ENCODE results near the gene PWP1.
A peak's percentile ranks its signal among the peaks of the same experiment; 100 is the strongest.

The PWP1 gene

DNA sequence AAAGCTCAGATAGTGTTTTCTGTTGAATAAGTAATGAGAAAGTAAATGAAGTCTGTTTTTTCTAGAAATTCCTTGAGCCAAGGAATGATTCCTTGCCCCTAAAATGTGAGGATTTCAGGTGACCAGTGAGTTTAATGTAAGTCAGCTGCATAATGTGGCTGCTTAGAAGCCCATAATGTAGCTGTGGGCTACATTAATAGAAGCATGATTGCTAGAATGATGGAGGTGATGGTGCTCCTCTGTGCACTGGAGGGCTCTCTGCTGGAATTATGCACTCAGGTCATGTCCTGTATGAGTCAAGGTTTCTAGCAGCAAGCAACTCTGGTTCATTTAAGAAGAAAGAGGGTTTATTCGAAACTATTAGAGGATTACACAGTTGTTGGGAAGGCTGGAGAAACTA is 19.6 kb upstream of the PWP1 start:
- TF ChIP-seq SPI1 (IDR thresholded peaks at IDR 0.05; ENCODE audit: low read depth, low read length), result no peak
- no peak for TF ChIP-seq POLR2A (IDR thresholded peaks at IDR 0.05; ENCODE audit: low read depth, low read length)
- TF ChIP-seq PAX5 (IDR thresholded peaks at IDR 0.05; ENCODE audit: insufficient read depth, low read length, severe bottlenecking), result no peak
- TF ChIP-seq POU2F2 (IDR thresholded peaks at IDR 0.05; ENCODE audit: low read depth, low read length), result no peak
- DNase-seq (ENCODE audit: insufficient read length, low spot score) (no peak), FAIRE-seq (no peak)

- FAIRE-seq (no peak), DNase-seq (ENCODE audit: insufficient read length, low spot score) (no peak)
- TF ChIP-seq POLR2A (IDR thresholded peaks at IDR 0.05; ENCODE audit: low read depth, low read length) (no peak), PAX5 (IDR thresholded peaks at IDR 0.05; ENCODE audit: insufficient read depth, low read length, severe bottlenecking) (no peak), TAF1 (IDR thresholded peaks at IDR 0.05; ENCODE audit: low read depth, low read length) (no peak), POLR2AphosphoS5 (IDR thresholded peaks at IDR 0.05; ENCODE audit: low read depth, low read length) (no peak), SPI1 (IDR thresholded peaks at IDR 0.05; ENCODE audit: low read depth, low read length) (no peak), POU2F2 (IDR thresholded peaks at IDR 0.05; ENCODE audit: low read depth, low read length) (no peak)
These were observed 18.1 kb upstream of the PWP1 start for GRCh38 chr12:107667464-107667863.

- no peak for TF ChIP-seq SPI1 (IDR thresholded peaks at IDR 0.05; ENCODE audit: low read depth, low read length)
- no peak for TF ChIP-seq TAF1 (IDR thresholded peaks at IDR 0.05; ENCODE audit: low read depth, low read length)
- no peak for TF ChIP-seq POLR2AphosphoS5 (IDR thresholded peaks at IDR 0.05; ENCODE audit: low read depth, low read length)
- no peak for TF ChIP-seq PAX5 (IDR thresholded peaks at IDR 0.05; ENCODE audit: insufficient read depth, low read length, severe bottlenecking)
- no peak for TF ChIP-seq POLR2A (IDR thresholded peaks at IDR 0.05; ENCODE audit: low read depth, low read length)
- TF ChIP-seq POU2F2 (IDR thresholded peaks at IDR 0.05; ENCODE audit: low read depth, low read length), result no peak
- DNase-seq (ENCODE audit: insufficient read length, low spot score) (no peak), FAIRE-seq (no peak)
These were observed 17.1 kb upstream of the PWP1 start for GRCh38 chr12:107668320-107669098.

DNA sequence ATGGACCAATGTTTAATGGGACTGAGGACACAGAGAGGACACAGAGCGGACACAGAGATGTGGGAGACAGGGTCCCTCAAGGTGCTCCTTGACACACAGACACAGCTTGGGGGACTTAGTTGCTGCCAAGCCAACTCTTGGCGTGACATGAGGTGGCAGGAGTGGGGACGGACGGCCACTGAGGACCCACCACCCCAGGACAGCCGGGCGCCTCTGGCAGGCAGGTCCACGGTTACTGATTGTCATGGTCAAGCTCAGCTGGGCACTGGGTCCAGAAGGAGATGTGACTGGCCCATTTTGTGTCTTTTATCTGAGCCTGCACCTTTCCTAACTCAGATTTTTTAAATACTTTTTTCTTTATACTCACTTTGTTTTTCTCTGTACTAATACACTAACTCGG is 15.7 kb upstream of the PWP1 start:
- no peak for FAIRE-seq
- TF ChIP-seq POU2F2 (IDR thresholded peaks at IDR 0.05; ENCODE audit: low read depth, low read length) (no peak), SPI1 (IDR thresholded peaks at IDR 0.05; ENCODE audit: low read depth, low read length) (no peak), POLR2AphosphoS5 (IDR thresholded peaks at IDR 0.05; ENCODE audit: low read depth, low read length) (no peak), PAX5 (IDR thresholded peaks at IDR 0.05; ENCODE audit: insufficient read depth, low read length, severe bottlenecking) (no peak), POLR2A (IDR thresholded peaks at IDR 0.05; ENCODE audit: low read depth, low read length) (no peak), TAF1 (IDR thresholded peaks at IDR 0.05; ENCODE audit: low read depth, low read length) (no peak)

DNA sequence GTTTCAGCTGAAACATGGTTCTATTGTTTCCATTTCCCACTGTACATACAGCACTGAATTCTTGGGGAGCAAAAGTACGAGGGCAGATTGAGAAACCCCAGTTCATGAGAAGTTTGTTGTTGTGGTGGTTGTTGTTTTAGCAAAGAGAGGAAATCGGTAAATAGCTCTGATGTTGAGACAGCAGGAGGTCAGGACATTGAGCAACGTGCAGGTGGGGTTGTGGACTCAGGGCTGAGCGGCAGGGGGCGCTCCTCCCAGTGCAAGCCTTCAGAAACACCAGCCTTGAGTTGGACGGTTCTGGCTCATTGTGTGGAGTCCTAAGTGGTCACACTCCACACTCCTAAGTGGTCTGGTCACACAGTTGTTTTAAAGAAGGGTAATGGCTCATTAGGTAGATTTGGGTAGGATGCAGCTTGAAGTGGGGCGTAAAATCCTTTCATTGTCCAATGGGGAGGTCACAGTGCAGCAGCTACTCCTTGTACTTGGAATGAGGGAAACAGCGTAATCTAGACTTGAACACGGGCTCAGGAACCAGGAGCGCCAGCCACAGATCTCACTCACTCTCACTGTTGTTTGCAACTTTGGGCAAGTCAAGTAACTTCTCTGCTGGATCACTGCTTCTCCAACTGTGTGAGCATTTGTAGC is 14.5 kb upstream of the PWP1 start:
- FAIRE-seq (peak; percentile 77), DNase-seq (ENCODE audit: insufficient read length, low spot score) (no peak)
- TF ChIP-seq SPI1 (IDR thresholded peaks at IDR 0.05; ENCODE audit: low read depth, low read length), result no peak
- no peak for TF ChIP-seq POLR2AphosphoS5 (IDR thresholded peaks at IDR 0.05; ENCODE audit: low read depth, low read length)
- no peak for TF ChIP-seq PAX5 (IDR thresholded peaks at IDR 0.05; ENCODE audit: insufficient read depth, low read length, severe bottlenecking)
- TF ChIP-seq POU2F2 (IDR thresholded peaks at IDR 0.05; ENCODE audit: low read depth, low read length), result no peak
- TF ChIP-seq POLR2A (IDR thresholded peaks at IDR 0.05; ENCODE audit: low read depth, low read length), result no peak
- TF ChIP-seq TAF1 (IDR thresholded peaks at IDR 0.05; ENCODE audit: low read depth, low read length), result no peak

More for the DNA sequence above, 15.7 kb upstream of the PWP1 start:
- DNase-seq (ENCODE audit: insufficient read length, low spot score), result no peak

DNA sequence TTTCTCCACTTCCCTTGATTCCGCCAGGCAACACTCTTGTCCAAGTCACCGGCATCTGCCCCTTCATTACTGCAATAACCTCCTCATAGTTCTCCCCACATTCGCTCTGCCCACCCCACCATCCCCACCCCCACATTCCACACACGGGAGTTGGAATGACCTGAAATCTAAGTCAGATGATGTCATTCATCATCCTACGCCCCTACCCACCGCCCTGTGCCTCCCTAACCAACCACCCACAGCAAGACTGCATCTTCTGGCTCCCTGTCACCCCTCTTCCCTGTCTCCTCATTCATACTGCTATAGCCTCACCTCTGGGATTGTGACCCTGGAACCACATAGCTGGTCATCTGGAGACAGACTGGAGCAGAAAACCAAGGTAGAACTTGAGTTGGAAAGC is 7.9 kb upstream of the PWP1 start:
- no peak for FAIRE-seq
- no peak for DNase-seq (ENCODE audit: insufficient read length, low spot score)
- TF ChIP-seq PAX5 (IDR thresholded peaks at IDR 0.05; ENCODE audit: insufficient read depth, low read length, severe bottlenecking) (no peak), TAF1 (IDR thresholded peaks at IDR 0.05; ENCODE audit: low read depth, low read length) (no peak), POLR2A (IDR thresholded peaks at IDR 0.05; ENCODE audit: low read depth, low read length) (no peak), SPI1 (IDR thresholded peaks at IDR 0.05; ENCODE audit: low read depth, low read length) (no peak), POU2F2 (IDR thresholded peaks at IDR 0.05; ENCODE audit: low read depth, low read length) (no peak), POLR2AphosphoS5 (IDR thresholded peaks at IDR 0.05; ENCODE audit: low read depth, low read length) (no peak)

GRCh38 chr12:107679336-107679735 is 6.3 kb upstream of the PWP1 start:
- no peak for TF ChIP-seq PAX5 (IDR thresholded peaks at IDR 0.05; ENCODE audit: insufficient read depth, low read length, severe bottlenecking)
- no peak for TF ChIP-seq SPI1 (IDR thresholded peaks at IDR 0.05; ENCODE audit: low read depth, low read length)
- TF ChIP-seq POLR2A (IDR thresholded peaks at IDR 0.05; ENCODE audit: low read depth, low read length), result no peak
- no peak for TF ChIP-seq POU2F2 (IDR thresholded peaks at IDR 0.05; ENCODE audit: low read depth, low read length)
- TF ChIP-seq TAF1 (IDR thresholded peaks at IDR 0.05; ENCODE audit: low read depth, low read length), result no peak
- TF ChIP-seq POLR2AphosphoS5 (IDR thresholded peaks at IDR 0.05; ENCODE audit: low read depth, low read length), result no peak
- no peak for FAIRE-seq

GRCh38 chr12:107681455-107681835 is 4.2 kb upstream of the PWP1 start:
- no peak for FAIRE-seq
- DNase-seq (ENCODE audit: insufficient read length, low spot score), result no peak
- TF ChIP-seq POU2F2 (IDR thresholded peaks at IDR 0.05; ENCODE audit: low read depth, low read length) (no peak), PAX5 (IDR thresholded peaks at IDR 0.05; ENCODE audit: insufficient read depth, low read length, severe bottlenecking) (no peak), TAF1 (IDR thresholded peaks at IDR 0.05; ENCODE audit: low read depth, low read length) (no peak), POLR2AphosphoS5 (IDR thresholded peaks at IDR 0.05; ENCODE audit: low read depth, low read length) (no peak), POLR2A (IDR thresholded peaks at IDR 0.05; ENCODE audit: low read depth, low read length) (no peak), SPI1 (IDR thresholded peaks at IDR 0.05; ENCODE audit: low read depth, low read length) (no peak)

More at GRCh38 chr12:107679336-107679735, 6.3 kb upstream of the PWP1 start:
- DNase-seq (ENCODE audit: insufficient read length, low spot score), result no peak

Measured in GM12891 (cell line).